ENCODE results near the gene STAT5B.

GRCh38 chr17:42202159-42202558 is 74.0 kb downstream of the STAT5B start:
- no peak for TF ChIP-seq CTCF (IDR thresholded peaks at IDR 0.05 in 8 of 11, conservative IDR thresholded peaks at IDR 0.05 in 3 of 11)
- no peak for TF ChIP-seq POLR2A (IDR thresholded peaks at IDR 0.05)
